Peyer's patch (tissue), 4 donors: ENCODE measurements around the gene IRAK2. TPM values are rescaled to one million over a fixed set of nuclear protein-coding genes. Genes with fewer than 3 reads are reported as not detected.
A peak's percentile ranks its signal among the peaks of the same experiment; 100 is the strongest.

Experiments
- DNase-seq, 3 donors: peaks; one replicate each; pipeline ENCODE4 v3.0.0-alpha.2; 2017 to 2019
- H3K27ac ChIP-seq, 4 donors: fragments of 200-600 bp; sonication (generic); one replicate each; pipeline ENCODE4 v1.5.1; 2016 to 2019
- H3K27me3 ChIP-seq, 2 donors: fragments of 200-600 bp; sonication (generic); one replicate each; pipeline ENCODE4 v1.5.1; 2019
- H3K36me3 ChIP-seq, 3 donors: fragments of 200-600 bp; sonication (generic); one replicate each; pipeline ENCODE4 v1.5.1; 2016 to 2019
- H3K4me1 ChIP-seq, 4 donors: fragments of 200-600 bp; sonication (generic); one replicate each; pipeline ENCODE4 v1.5.1; 2016 to 2019
- H3K4me3 ChIP-seq, 4 donors: fragments of 200-600 bp; sonication (generic); 1 replicate in 3 of 4; 2 replicates in 1 of 4; pipeline ENCODE4 v1.5.1; 2016 to 2019; ENCODE audit warnings: mild to moderate bottlenecking in 1 of 4
- H3K9me3 ChIP-seq, 4 donors: fragments of 200-600 bp; sonication (generic); one replicate each; pipeline ENCODE4 v1.5.1; 2016 to 2019; ENCODE audit warnings: mild to moderate bottlenecking in 1 of 4
- POLR2A ChIP-seq, 2 donors: fragments of 450-650 bp; IDR thresholded peaks; one replicate each; pipeline ENCODE4 v1.5.1; 2017; ENCODE audit warnings: antibody characterized with exemption in 2 of 2, mild to moderate bottlenecking in 2 of 2, moderate library complexity in 2 of 2
- total RNA-seq, 4 donors: library from RNA; depleted of rRNA; stranded (reverse); fragments of >200 nt; gene quantifications; one replicate each; pipeline ENCODE4 v1.1.0, GENCODE V29; 2016
- TF ChIP-seq, protein P1 (sequence below), 6 experiments: fragments of 450-650 bp in 4 of 6; fragments of 200-600 bp in 2 of 6; sonication (generic) in 1 of 6; IDR thresholded peaks; one replicate each; pipeline ENCODE4 v1.5.1; 2017 to 2019; ENCODE audit warnings: antibody characterized with exemption in 6 of 6, mild to moderate bottlenecking in 3 of 6, moderate library complexity in 1 of 6

The IRAK2 gene
- total RNA-seq, 4 donors from 2014 or later: 9.1 to 17.3 (median 11.0) TPM

- H3K27me3 ChIP-seq: no peaks in the 10 kb centered on the region
- peak overlapping the region; percentile 54 to 91 (median 72) for H3K4me3 ChIP-seq
- H3K9me3 ChIP-seq: no peaks in the 10 kb centered on the region
- DNase-seq: peak in 1 of 3 donors; percentile 51
- peaks cover 0 to 24% (median 8%) of the 10 kb centered on the region in 4 donors for H3K4me1 ChIP-seq
- H3K36me3 ChIP-seq: peaks cover 0 to 17% (median 0%) of the 10 kb centered on the region in 3 donors
- no peak for TF ChIP-seq POLR2A (IDR thresholded peaks at IDR 0.05)
- TF ChIP-seq, protein P1, sequence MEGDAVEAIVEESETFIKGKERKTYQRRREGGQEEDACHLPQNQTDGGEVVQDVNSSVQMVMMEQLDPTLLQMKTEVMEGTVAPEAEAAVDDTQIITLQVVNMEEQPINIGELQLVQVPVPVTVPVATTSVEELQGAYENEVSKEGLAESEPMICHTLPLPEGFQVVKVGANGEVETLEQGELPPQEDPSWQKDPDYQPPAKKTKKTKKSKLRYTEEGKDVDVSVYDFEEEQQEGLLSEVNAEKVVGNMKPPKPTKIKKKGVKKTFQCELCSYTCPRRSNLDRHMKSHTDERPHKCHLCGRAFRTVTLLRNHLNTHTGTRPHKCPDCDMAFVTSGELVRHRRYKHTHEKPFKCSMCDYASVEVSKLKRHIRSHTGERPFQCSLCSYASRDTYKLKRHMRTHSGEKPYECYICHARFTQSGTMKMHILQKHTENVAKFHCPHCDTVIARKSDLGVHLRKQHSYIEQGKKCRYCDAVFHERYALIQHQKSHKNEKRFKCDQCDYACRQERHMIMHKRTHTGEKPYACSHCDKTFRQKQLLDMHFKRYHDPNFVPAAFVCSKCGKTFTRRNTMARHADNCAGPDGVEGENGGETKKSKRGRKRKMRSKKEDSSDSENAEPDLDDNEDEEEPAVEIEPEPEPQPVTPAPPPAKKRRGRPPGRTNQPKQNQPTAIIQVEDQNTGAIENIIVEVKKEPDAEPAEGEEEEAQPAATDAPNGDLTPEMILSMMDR (IDR thresholded peaks at IDR 0.05): no peak
- H3K27ac ChIP-seq: peak overlapping the region; percentile 86 to 97 (median 92)
These were observed 21.8 kb upstream of the IRAK2 start for GRCh38 chr3:10142707-10143560.

DNA sequence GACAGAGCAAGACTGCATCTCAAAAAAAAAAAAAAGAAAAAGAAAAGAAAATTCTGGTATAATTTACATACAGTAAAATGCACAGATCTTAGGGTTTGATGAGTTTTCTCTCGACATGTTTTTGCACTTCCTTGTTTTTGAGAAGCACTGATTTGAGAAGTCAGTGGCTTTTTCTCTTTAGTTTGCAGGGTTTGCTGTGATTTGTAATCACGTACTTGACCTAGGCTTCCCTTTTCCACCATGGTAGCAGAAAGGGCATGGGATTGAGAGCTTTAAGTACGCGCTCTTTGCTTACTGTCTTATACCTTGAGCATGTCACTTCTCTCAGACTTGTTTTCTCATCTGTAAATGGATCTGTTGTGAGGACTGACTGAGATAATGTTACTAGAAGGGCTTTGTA, 19.0 kb upstream of the IRAK2 start:
- H3K4me3 ChIP-seq: no peak overlapping the region
- H3K36me3 ChIP-seq: peaks cover 0 to 41% (median 3%) of the 10 kb centered on the region in 3 donors
- no peak for TF ChIP-seq POLR2A (IDR thresholded peaks at IDR 0.05)
- TF ChIP-seq, protein P1 (IDR thresholded peaks at IDR 0.05): no peak
- no peak for DNase-seq
- H3K4me1 ChIP-seq: peaks cover 0 to 24% (median 8%) of the 10 kb centered on the region in 4 donors
- peak overlapping the region in 1 of 4 donors; percentile 42 for H3K27ac ChIP-seq
- no peaks in the 10 kb centered on the region for H3K27me3 ChIP-seq
- no peaks in the 10 kb centered on the region for H3K9me3 ChIP-seq

DNA sequence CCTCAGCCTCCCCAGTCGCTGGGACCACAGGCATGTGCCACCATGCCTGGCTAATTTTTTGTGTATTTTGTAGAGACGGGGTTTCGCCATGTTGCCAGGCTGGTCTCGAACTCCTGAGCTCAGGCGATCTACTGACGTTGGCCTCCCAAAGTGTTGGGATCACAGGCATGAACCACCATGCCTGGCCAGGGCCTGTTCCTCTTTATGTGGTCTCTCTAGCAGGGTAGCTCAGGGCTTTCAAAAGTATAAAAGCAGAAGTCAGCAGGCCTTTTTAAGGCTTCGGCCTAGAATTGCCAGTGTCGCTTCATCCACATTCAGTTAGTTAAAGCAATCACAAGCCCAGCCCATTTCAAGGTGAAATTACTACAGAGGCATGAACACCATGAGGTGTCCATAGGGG, 15.5 kb upstream of the IRAK2 start:
- DNase-seq: no peak

DNA sequence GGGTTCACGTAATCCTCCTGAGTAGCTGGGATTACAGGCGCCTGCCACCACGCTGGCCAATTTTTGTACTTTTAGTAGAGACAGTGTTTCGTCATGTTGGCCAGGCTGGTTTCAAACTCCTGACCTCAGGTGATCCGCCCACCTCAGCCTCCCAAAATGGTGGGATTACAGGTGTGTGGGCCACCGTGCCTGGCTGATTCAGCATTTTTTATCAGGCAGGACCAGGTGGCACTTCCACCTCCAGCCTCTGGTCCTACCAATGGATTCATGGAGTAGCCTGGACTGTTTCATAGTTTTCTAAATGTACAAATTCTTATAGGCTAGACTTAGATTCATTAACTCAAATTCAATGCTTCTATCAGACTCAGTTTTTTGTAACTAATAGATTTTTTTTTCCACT, 13.7 kb upstream of the IRAK2 start:
- no peaks in the 10 kb centered on the region for H3K27me3 ChIP-seq
- DNase-seq: no peak
- H3K4me3 ChIP-seq: no peak overlapping the region
- TF ChIP-seq, protein P1 (IDR thresholded peaks at IDR 0.05): no peak
- TF ChIP-seq POLR2A (IDR thresholded peaks at IDR 0.05): no peak
- no peaks in the 10 kb centered on the region for H3K9me3 ChIP-seq
- H3K4me1 ChIP-seq: no peaks in the 10 kb centered on the region
- H3K27ac ChIP-seq: no peak overlapping the region
- H3K36me3 ChIP-seq: peaks cover 0 to 80% (median 3%) of the 10 kb centered on the region in 3 donors

More for the DNA sequence above, 15.5 kb upstream of the IRAK2 start:
- TF ChIP-seq, protein P1 (IDR thresholded peaks at IDR 0.05): no peak
- TF ChIP-seq POLR2A (IDR thresholded peaks at IDR 0.05): no peak
- H3K4me1 ChIP-seq: peaks cover 0 to 2% (median under 1%) of the 10 kb centered on the region in 4 donors
- no peak overlapping the region for H3K4me3 ChIP-seq
- H3K27ac ChIP-seq: peak overlapping the region in 1 of 4 donors; percentile 15
- no peaks in the 10 kb centered on the region for H3K9me3 ChIP-seq
- H3K27me3 ChIP-seq: no peaks in the 10 kb centered on the region
- H3K36me3 ChIP-seq: peaks cover 0 to 77% (median 3%) of the 10 kb centered on the region in 3 donors

DNA sequence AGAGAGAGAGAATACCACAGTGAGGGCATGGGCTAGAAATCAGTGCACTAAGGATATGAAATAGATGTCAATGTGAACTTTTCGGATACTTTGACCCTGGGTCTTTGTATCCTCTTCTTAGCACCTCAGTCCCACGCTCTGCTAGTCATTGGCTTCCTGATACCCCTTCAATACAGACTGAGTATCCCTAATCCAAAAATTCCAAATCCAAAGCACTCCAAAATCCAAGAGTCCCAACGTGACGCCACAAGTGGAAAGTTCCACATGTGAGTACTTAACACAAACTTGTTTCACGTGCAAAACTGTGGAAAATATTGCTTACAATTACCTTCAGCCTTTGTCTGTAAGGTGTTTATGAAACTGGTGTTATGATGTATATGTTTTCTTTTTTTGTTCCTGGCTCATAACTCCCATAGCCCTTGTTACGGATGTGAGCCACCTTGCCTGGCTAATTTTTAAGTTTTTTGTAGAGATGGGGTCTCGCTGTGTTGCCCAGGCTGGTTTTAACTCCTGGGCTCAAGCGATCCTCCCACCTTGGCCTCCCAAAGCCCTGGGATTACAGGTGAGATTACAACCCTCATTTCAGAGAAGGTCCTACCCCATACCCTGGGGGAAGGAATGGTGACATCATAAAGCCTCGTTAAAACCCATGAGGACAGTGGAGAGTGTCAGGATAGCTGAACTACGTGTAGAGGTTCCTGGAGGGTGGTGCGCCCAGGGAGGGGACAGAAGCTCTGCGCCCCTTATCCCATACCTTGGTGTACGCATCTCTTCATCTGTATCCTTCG, 10.2 kb upstream of the IRAK2 start:
- no peaks in the 10 kb centered on the region for H3K9me3 ChIP-seq
- no peak overlapping the region for H3K4me3 ChIP-seq
- H3K36me3 ChIP-seq: peaks cover 0 to 51% (median 3%) of the 10 kb centered on the region in 3 donors
- no peak for DNase-seq
- H3K27ac ChIP-seq: no peak overlapping the region
- H3K27me3 ChIP-seq: no peaks in the 10 kb centered on the region
- no peaks in the 10 kb centered on the region for H3K4me1 ChIP-seq
- TF ChIP-seq POLR2A (IDR thresholded peaks at IDR 0.05): no peak
- TF ChIP-seq, protein P1 (IDR thresholded peaks at IDR 0.05): no peak
